T1000 (cell line): Measurements from ENCODE around the gene ZFAND3.
"Not testable (repeated sequence)": the region's sequence is repeated elsewhere in the genome, so short reads cannot be mapped to it uniquely, and the experiment has no call there.

Source experiments
- DNase-seq: peaks from one replicate; lab custom pipeline; 2025; ENCODE audit warnings: mixed read lengths; lab: John Stamatoyannopoulos, UW

Gene ZFAND3

DNA sequence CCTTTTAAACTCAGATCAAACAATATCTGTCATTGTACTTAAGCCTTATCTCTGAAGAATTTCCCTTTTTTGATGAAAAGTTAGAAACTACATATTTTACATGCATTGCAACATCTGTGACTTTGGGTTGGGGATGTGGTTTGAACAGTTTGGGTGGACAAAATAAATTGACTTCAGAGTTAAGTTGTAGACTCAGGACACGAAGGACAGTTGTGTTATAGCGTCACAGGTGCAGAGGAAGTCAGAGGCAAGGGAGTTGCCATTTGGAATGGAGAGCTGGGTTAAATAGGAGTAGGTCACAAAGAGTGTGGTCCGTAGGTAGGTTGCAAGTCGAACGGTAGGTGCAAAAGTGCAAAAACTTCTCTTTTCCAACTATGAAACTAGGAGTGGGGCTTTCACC, 46.0 kb downstream of the ZFAND3 start:
- no peak for DNase-seq

DNA sequence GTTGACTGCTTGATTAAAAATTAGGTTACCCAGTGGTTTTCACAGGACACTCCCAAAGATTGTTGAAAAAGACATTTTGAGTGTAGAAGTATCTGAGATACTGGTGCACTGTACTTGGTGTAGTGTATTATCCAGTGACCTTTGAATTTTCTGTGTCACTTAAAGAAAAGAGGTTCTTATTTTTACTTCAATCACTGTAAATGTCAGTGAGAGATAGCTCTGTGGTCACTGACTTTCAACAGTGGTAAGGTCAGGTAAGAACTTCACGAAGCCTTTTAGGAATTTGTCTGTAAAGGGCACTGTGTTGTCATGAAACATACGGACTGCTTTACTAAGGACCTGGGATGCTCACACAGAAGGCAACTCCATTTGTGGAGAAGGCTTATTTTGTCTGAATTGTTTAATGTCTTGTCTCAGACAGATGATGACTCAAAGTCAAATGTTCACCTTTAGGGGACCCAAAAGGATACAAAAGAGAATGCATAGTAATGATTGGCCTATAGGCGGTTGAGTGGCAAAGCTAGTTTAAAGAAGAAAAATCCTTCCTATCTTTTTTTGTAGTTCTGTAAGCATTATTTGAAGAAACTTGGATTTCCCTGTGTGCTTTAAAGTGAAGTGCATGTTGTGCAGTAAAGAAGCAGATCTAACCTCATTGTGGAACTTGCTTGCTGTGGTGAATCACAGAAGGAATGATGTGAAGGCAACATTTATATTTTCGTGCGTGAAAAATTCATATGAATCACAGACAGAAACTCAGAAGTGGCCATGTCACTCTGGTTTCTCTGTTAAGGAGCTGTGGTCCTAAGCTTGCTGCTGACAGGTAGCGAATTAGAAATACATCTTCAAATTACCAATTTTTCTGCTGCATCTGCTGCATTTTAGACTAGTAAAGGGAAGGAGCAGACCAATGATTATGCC, 47.3 kb downstream of the ZFAND3 start:
- no peak for DNase-seq

DNA sequence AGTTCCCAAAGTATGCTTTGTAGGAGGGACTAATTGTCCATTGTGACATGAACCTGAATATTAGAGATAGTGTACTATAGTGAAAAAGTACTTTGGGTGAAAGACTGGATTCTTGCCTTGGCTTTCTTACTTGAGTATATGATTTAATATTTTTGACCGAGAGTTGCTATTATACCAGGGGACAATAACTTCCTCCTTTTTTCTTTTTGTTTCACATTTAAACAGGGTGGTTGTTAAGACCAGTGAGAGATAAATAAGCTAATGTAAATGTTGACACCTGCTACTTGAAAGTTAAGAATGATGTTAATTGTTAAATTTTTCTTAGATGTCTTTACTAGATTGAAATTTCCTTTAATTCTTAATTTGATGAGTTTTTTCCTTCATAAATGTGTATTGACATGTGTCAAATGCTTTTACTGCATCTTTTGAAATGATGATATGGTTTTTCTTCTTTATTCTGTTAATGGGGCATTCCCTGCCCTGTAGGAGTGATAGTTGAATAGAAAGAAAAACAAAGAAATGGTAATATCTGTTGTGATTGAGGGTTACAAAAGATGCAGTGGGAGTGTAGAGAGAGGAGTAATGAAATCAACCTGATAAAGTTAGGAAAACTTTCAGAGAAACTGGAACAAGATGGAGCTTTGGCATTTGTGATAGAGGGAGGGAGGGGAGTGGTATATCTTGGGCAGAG, 48.4 kb downstream of the ZFAND3 start:
- no peak for DNase-seq

DNA sequence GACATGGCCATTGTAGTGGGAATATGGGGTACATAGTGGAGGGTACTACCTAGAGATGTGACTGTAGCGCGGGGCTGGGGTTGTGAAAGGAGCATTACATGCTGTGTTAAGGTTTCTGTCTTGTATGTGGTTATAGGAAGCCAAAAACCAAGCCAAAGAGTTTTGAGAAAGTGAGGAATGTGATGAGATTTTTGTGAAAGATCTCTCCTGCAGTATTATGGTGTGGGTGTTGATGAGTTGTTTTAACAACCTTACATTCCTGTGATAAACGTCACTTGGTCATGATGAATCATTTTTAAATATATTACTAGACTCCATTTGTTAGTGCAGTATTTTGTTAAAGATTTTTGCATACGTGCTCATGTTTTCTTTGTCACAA, 48.9 kb downstream of the ZFAND3 start:
- no peak for DNase-seq

DNA sequence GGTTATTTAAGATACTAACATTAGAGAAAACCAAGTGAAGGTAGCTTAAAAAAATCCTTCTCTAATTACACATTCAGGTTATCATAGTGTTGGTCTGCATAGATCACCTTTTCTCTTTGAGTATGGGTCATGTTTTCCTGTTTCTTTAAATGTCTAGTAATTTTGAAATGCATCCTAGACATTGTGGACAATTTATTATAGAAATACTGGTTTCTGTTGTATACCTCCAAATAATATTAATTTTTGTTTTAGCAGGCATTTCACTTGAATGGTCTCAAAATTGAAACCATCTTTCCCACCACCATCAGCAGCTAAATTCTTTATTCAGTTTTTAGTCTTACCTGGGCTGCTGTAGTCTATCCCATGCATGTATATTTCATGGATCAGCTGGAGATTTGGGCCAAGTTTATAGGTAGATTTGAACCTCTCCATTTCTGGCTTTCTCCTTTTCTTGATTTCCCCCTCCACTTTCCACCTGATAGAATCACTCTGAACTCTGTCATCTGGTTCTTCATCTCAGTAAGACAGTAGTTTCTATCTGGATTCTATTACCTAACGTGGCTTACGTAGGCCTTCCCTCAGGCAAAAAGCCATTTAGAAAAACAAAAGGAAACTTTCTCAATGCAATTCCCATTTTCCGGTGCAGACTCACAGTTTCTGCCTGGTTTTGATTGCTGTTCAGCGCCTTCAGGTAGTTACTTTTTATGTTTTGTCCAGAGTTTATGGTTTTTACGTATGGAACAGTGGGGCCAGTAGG, 52.3 kb downstream of the ZFAND3 start:
- DNase-seq, result no peak

DNA sequence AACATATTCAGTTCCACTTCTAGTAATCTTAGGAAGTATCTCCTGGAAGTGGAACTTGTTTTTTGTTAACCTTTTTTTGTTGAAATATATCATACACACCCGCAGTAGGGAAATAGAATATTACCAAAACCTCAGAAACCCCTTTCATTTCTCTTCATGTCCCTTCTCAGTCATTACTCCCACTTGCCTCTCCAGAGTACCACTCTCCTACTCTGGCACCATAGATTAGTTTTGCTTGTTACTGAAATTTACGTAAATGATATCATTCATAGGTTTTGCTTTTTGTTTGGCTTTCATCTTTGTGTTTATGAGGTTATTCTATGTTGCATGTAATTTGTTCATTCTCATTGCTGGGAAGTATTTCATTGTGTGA, 52.8 kb downstream of the ZFAND3 start:
- no peak for DNase-seq

DNA sequence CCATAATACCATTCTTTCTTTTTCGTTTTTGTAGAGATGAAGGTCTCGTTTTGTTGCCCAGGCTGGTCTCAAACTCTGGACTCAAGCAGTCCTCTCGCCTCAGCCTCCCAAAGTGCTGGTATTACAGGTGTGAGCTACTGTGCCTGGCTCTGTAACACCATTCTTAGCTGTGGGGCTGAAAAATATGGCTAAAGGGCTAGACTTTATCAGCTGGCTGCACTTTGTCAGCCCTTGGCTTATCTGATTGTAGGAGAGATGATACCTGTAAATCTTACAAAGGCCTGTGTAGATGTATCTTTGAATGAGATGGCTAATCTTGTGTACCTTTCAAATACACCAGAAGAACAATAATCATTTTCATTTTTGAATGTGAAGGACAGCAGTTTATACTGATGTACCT, 55.2 kb downstream of the ZFAND3 start:
- no peak for DNase-seq

DNA sequence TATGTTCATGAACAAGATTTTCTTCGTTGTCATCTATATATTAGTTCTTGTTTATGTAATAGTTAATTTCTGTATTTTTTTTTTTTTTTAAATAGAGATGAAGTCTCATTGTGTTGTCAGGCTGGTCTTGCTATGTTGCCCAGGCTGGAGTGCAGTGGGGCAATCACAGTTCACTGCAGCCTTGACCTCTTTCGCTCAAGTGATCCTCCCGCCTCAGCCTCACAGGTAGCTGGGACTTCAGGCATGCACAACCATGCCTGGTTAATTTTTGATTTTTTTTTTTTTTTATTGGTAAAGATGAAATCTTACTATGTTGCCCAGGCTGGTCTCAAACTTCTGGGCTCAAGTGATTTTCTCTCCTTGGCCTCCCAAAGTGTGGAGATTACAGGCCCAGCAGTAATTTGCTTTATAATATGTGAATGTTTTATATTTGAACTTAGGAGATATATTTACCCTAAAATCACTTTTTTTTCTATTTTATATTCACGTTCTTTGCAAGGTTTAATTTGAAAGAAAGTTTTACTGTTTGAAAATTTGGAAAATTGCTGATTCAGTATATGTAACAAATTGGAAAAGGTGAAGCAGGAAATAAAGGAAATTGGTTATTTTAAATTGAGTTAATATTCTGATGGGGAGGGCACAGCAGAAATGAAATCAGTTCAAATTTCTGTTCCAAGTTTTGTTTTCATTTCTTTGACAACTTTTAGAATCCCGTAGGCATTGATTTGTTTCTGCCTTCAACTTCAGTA, 56.2 kb downstream of the ZFAND3 start:
- DNase-seq, result no peak

DNA sequence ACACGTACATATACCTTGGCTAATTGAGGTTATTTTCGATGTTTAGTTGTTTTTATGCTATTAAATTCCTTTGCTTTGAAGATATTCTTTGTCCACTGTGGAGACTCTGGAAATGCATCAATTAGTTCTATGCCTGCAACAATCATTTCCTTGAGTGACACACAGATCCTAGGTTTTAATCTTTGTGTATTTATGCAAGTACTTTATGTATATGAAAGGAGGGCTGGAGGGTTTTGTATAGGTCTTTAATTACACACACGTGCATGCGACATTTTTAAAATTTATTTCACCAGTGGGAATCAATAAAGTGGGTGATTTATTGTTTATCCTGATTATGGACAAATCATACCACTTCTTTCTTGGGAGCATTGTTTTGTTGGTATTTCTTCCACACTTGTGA, 57.3 kb downstream of the ZFAND3 start:
- no peak for DNase-seq

DNA sequence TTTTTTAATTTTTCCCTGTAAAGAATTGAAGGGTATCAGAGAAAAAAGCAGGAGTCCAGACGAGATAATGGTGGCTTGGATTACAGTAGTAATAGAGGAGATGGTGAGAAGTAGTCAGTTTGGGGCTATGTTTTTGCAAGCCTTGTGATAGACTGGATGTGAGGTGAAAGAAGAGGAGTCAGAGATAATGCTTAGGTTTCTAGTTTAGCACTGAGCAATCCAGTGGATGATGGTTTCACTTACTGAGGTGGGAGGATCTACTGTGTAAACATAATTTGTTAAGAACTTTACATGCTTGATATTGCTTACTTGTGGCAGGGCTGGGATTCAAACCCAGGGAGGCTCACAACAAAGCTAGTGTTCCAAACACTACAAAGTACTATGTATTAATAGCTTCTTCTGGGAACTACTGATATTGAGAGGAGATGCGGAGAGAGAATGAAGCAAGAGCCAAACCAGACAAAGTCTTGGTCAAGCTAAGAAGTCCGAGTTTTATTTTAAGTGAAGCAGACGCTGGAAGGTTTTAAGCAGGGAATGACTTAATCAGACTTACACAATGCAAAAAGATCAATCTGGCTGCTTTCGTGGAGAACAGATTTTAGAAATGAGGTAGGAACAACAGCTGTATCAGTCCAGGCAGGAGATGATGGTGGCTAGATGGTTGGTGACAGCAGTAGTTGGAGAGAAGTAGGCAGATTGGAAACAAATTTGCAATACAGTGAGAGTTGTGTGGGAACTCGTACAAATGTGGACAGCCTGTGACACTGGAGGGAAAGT, 58.0 kb downstream of the ZFAND3 start:
- no peak for DNase-seq

DNA sequence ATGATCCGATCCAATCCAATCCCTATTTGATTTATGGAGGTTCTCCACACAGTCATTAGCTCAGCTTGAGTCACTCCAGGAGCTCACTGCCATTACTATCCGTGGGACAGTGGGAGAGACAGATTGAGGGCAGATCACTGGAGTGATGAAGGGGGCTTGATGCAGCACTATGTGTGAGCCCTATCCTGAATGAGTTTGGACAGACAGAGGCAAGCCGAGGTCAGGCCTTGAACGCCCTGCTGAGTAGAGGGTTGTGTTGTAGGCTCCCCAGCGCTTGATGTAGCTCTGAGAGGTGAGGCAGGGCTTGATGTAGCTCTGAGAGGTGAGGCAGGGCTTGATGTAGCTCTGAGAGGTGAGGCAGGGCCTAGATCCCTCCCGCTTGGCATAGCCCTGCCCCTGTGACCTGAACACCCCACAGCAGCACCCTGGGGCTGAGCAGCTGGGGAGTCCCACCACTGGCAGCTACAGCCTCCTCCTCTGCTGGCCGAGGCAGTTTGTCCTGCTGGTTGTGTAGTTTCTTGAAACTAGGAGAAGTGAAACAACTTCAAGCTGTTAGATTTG, 58.7 kb downstream of the ZFAND3 start:
- no peak for DNase-seq

DNA sequence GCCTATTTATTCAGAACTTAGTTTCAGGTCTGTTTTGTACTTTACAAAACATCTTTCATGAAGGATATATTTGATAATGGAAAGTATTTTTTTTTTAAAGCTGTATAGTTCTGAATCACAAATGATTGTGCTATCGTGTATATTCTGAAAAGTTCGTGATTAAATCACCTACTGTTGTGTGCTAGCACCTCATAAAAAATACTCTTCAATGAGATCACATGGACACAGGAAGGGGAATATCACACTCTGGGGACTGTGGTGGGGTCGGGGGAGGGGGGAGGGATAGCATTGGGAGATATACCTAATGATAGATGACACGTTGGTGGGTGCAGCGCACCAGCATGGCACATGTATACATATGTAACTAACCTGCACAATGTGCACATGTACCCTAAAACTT, 61.1 kb downstream of the ZFAND3 start:
- not testable (repeated sequence) for DNase-seq

DNA sequence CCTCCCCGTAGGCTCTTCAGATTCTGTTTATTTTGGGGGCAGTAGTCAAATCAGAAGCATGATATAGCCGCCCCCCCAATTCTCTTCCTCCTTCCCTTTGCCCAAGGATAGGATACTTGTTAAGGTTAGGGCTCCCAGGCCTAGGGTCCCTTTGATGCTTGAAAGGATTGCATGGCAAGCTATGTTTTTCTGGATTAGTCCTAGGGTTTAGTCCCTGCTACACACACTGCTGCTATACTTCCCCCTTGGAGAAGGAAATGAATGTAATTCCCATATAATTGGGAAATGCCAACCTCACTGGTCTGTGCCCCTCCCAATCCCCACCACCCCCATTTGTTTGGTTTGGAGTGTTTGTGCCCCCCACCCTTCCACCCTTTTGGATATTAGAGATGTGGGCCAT, 62.8 kb downstream of the ZFAND3 start:
- no peak for DNase-seq

DNA sequence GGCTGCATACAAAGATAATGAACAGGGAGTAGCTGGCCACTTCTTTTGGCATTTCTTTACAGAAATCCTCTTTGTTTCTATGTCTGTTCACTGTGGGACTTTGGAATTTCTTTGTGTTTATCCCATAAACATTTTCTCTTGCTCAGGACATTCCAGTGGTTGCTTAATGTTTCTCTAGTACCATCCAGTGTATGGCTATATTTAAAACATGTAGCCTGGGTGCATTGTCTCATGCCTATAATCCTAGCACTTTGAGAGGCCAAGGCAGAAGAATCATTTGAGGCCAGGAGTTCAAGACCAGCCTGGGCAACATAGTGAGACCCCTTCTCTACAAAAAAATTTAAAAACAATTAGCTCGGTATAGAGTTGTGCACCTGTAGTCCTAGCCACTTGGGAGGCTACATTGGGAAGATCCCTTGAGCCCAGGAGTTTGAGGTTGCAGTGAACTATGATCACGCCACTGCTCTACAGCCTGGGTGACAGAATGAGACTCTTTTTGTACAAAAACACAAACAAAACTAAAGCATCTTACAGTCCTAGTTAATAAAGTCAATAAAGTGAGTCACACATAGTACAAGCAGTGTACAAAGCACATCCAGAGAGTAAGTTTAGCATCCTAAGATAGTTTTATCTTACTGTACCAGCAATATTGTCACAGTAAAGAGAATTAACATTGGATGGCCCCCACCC, 63.3 kb downstream of the ZFAND3 start:
- DNase-seq, result no peak

DNA sequence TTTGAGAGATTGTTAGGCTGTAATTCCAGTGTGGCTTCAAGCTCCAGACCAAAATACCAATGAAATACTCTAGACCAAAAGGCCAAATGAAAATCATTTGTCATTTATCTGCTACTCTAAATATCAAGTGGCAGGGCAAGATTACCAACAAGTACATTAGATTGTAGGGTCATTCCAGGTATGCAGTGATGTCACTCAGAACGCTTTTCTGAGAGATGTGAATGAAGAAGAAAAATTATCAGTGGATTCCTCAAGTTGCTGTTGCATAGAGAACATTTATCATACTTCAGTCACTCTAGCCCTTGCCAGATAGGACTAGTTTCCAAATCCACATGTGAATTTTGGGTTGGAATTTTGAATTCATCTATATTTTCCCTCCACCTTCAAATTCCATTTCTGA, 65.0 kb downstream of the ZFAND3 start:
- no peak for DNase-seq

DNA sequence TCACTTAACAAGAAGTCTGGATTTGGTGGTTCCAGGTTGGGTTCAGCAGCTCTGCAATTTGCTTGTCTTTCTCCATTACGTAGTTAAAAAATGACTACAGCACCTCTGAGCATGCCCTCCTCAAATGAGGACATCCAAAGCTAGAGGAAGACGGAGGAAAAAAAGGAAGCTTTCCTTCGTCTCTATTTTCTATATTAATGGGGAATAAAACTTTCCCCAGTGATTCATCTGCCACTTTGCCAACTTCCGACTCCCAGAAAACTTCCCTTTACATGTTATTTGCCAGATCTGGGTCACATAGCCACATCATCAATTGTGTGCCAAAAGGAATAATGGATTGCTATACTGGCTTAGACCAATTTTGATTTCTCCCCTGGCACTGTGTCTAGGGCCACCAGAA, 69.5 kb downstream of the ZFAND3 start:
- DNase-seq, result no peak

DNA sequence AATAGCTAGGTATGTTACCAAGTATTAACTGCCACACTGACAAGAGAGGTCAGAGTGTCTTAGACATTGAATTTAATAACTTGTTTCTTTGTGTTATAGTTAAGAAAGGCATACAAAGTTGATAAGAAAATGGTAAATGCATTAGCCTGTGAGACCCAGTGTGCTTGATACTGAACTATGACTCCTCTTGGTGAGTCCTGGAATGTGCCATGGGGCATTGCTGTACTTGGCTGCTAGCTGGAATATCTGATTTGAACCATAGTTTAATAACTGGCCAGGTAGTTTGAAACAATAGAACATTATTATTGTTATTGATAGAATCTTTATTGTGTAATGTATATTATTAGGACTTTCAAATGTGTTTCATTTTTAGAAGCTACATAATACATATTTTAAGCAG, 70.0 kb downstream of the ZFAND3 start:
- DNase-seq, result no peak

DNA sequence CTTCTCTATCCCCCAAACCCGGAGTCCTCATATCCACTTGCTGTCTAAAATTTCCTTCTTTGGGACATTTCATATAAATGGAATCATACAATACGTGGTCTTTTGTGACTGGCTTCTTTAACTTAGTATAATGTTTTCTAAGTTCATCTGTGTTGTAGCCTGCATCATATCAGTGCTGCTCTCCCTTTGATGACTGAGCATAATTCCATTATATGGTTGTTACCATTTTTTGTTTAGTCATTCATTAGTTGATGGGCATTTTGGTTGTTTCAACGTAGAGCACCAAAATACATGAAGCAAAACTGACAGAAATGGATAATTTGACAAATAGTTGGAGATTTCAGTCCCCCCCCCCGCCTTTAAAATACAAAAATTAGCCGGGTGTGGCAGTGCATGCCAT, 71.5 kb downstream of the ZFAND3 start:
- no peak for DNase-seq

DNA sequence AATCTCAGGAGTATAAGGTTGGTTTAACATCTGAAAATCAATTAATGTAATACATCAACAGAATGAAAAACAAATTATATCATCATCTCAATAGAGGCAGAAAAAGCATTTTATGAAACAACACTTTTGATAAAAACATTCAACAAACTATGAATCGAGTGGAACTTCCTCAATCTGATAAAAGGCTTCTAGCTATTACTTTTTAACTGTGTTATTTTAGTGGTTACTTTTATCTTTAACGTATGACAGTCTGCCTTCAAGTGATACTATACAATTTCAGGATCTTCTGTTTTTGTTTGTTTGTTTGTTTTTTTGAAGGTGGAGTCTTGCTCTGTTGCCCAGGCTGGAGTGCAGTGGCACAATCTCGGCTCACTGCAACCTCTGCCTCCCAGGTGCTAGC, 73.7 kb downstream of the ZFAND3 start:
- DNase-seq, result no peak

DNA sequence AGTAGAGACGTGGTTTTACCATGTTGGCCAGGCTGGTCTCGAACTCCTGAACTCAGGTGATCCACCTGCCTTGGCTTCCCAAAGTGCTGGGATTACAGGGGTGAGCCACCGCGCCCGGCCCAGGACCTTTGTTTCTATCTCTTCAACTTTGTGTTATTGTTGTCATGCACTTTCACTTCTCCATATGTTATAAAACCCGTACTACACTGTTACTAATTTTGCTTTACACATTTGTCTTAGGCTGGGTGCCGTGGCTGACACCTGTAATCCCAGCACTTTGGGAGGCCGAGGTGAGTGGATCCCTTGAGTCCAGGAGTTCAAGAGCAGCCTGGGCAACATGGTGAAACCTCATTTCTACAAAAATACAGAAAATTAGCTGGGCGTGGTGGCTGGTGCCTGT, 74.2 kb downstream of the ZFAND3 start:
- not testable (repeated sequence) for DNase-seq
